CD14-positive monocyte (primary cell): Measurements from ENCODE around the gene EEF1AKMT2. TPM values are rescaled to one million over a fixed set of nuclear protein-coding genes. Genes with fewer than 3 reads are reported as not detected.
A peak's percentile ranks its signal among the peaks of the same experiment; 100 is the strongest.

ENCODE experiments used
- DNase-seq, 3 donors: peaks; one replicate each; pipeline ENCODE4 v3.0.0-alpha.2; 2011 to 2022
- H2AFZ ChIP-seq: 2 replicates; pipeline ENCODE4 v1.6.0; 2012; ENCODE audit warnings: mild to moderate bottlenecking, low read depth, low read length, inconsistent platforms; ENCODE audit not compliant: insufficient read depth, poor library complexity, severe bottlenecking
- H3K27ac ChIP-seq, 2 donors: 1 replicate in 1 of 2; 2 replicates in 1 of 2; pipeline ENCODE4 v1.5.1; 2012 to 2013; ENCODE audit warnings: low read length in 2 of 2, control low read depth in 1 of 2, inconsistent platforms in 1 of 2, low read depth in 1 of 2, mild to moderate bottlenecking in 1 of 2
- H3K27me3 ChIP-seq, 2 donors: one replicate each; pipeline versions ENCODE4 v1.6.0 to v1.6.1; 2011 to 2013; ENCODE audit warnings: low read length in 2 of 2; ENCODE audit not compliant: control insufficient read depth in 2 of 2, insufficient read depth in 2 of 2
- H3K36me3 ChIP-seq, 2 donors: replicated peaks in 1 of 2; 1 replicate in 1 of 2; 2 replicates in 1 of 2; pipeline versions ENCODE4 v1.5.1 to v1.6.1; 2012 to 2013; ENCODE audit warnings: low read length in 2 of 2, control low read depth in 1 of 2, inconsistent platforms in 1 of 2, mild to moderate bottlenecking in 1 of 2; ENCODE audit not compliant: insufficient read depth in 2 of 2, control insufficient read depth in 1 of 2
- H3K4me1 ChIP-seq, 2 donors: 1 replicate in 1 of 2; 2 replicates in 1 of 2; pipeline versions ENCODE4 v1.5.1 to v1.6.1; 2012 to 2013; ENCODE audit warnings: low read length in 2 of 2, control low read depth in 1 of 2, inconsistent platforms in 1 of 2, mild to moderate bottlenecking in 1 of 2, moderate library complexity in 1 of 2; ENCODE audit not compliant: insufficient read depth in 2 of 2, control insufficient read depth in 1 of 2
- H3K4me2 ChIP-seq: replicated peaks from 2 replicates; pipeline ENCODE3; 2012; ENCODE audit warnings: low read length, moderate library complexity, mild to moderate bottlenecking; ENCODE audit not compliant: poor library complexity, severe bottlenecking; ENCODE audit errors: extremely low read depth
- H3K4me3 ChIP-seq, 3 experiments: fragments of 200-600 bp in 1 of 3; sonication (generic) in 1 of 3; replicated peaks in 1 of 3; 1 replicate in 2 of 3; 2 replicates in 1 of 3; pipeline ENCODE4 v1.5.1; 2011 to 2013; ENCODE audit warnings: low read length in 3 of 3, mild to moderate bottlenecking in 3 of 3, control low read depth in 2 of 3, low read depth in 2 of 3, inconsistent platforms in 1 of 3, moderate library complexity in 1 of 3
- H3K79me2 ChIP-seq: 2 replicates; pipeline ENCODE4 v1.6.0; 2012; ENCODE audit warnings: mild to moderate bottlenecking, control low read depth, inconsistent platforms, low read length, moderate library complexity; ENCODE audit not compliant: insufficient read depth
- H3K9ac ChIP-seq: 2 replicates; pipeline ENCODE4 v1.6.0; 2017; ENCODE audit warnings: low read length, mild to moderate bottlenecking; ENCODE audit not compliant: insufficient read depth, poor library complexity, severe bottlenecking
- H3K9me3 ChIP-seq, 2 donors: replicated peaks in 1 of 2; 1 replicate in 1 of 2; 2 replicates in 1 of 2; pipeline versions ENCODE4 v1.5.1 to v1.6.1; 2012 to 2013; ENCODE audit warnings: low read length in 2 of 2, control low read depth in 1 of 2; ENCODE audit not compliant: control insufficient read depth in 1 of 2, insufficient read depth in 1 of 2
- H4K20me1 ChIP-seq: 2 replicates; pipeline ENCODE4 v1.6.0; 2012; ENCODE audit warnings: mild to moderate bottlenecking, low read length, control low read depth, moderate library complexity; ENCODE audit not compliant: insufficient read depth
- H3K27ac Mint-ChIP-seq, 7 donors: one replicate each; pipeline ENCODE4 v1.8.0; 2020; ENCODE audit warnings: mild to moderate bottlenecking in 7 of 7, mixed read lengths in 7 of 7, moderate library complexity in 6 of 7, inconsistent platforms in 2 of 7
- H3K27me3 Mint-ChIP-seq, 3 donors: one replicate each; pipeline ENCODE4 v1.8.0; 2021 to 2022; ENCODE audit warnings: low read depth in 3 of 3, mild to moderate bottlenecking in 3 of 3, mixed read lengths in 3 of 3, moderate library complexity in 3 of 3, inconsistent platforms in 1 of 3
- H3K36me3 Mint-ChIP-seq, 2 donors: one replicate each; pipeline ENCODE4 v1.8.0; 2020; ENCODE audit warnings: mixed read lengths in 2 of 2, inconsistent platforms in 1 of 2, mild to moderate bottlenecking in 1 of 2
- H3K4me1 Mint-ChIP-seq: one replicate; pipeline ENCODE4 v1.8.0; 2020; ENCODE audit warnings: mild to moderate bottlenecking, mixed read lengths
- H3K4me3 Mint-ChIP-seq, 2 donors: one replicate each; pipeline ENCODE4 v1.8.0; 2020; ENCODE audit warnings: mild to moderate bottlenecking in 2 of 2, mixed read lengths in 2 of 2, moderate library complexity in 1 of 2
- H3K9me3 Mint-ChIP-seq, 7 donors: one replicate each; pipeline ENCODE4 v1.8.0; 2020 to 2022; ENCODE audit warnings: mixed read lengths in 7 of 7, mild to moderate bottlenecking in 6 of 7, moderate library complexity in 6 of 7, inconsistent platforms in 2 of 7
- CTCF ChIP-seq: fragments of 200-600 bp; IDR thresholded peaks from one replicate; pipeline ENCODE4 v1.8.0; 2022; ENCODE audit warnings: antibody characterized with exemption, mild to moderate bottlenecking
- WGBS: methylation state at CpG from one replicate; pipeline ENCODE4 v1.1.5; 2013; ENCODE audit warnings: missing lambda C conversion rate; ENCODE audit not compliant: insufficient coverage; 5-methylcytosine and 5-hydroxymethylcytosine counted together
- intact Hi-C, 2 donors: fragments of 100-400 bp; cut with micrococcal nuclease; formaldehyde crosslinking; loops; one replicate each; pipeline versions ENCODE4 v1.15.0 to v1.15.1; 2023
- polyA plus RNA-seq, 3 donors: library from polyadenylated mRNA; depleted of rRNA in 1 of 3; unstranded in 2 of 3; stranded (reverse) in 1 of 3; fragments of 300-500 nt in 2 of 3; fragments of >200 nt in 1 of 3; fragmentation: Illumina TruSeq in 2 of 3; gene quantifications; 1 replicate in 2 of 3; 2 replicates in 1 of 3; pipeline ENCODE4 v1.2.3, GENCODE V29; 2012 to 2021

EEF1AKMT2 gene
- polyA plus RNA-seq, 3 donors: 7.6 to 13.6 (median 8.2) TPM

- Mint-ChIP-seq H3K27ac (peak overlapping the region; percentile 91 to 98 (median 94)), H3K27me3 (no peaks in the 10 kb centered on the region), H3K4me1 (peaks cover 75% of the 10 kb centered on the region), H3K4me3 (peak overlapping the region; percentile 29 to 37), H3K36me3 (peaks cover 35 to 38% of the 10 kb centered on the region in 2 donors), H3K9me3 (no peaks in the 10 kb centered on the region)
- peak; percentile 33 to 63 (median 58) for DNase-seq
- Histone ChIP-seq H3K9ac (peak overlapping the region; percentile 38), H3K4me2 (peak overlapping the region; percentile 58), H3K9me3 (no peaks in the 10 kb centered on the region), H3K4me1 (peaks cover 76 to 80% of the 10 kb centered on the region in 2 donors), H3K36me3 (peaks cover 0 to 24% of the 10 kb centered on the region in 2 donors), H2AFZ (no peak overlapping the region), H3K4me3 (peak overlapping the region in 1 of 3 experiments; percentile 50), H3K27me3 (no peaks in the 10 kb centered on the region), H3K27ac (peak overlapping the region; percentile 83 to 97), H4K20me1 (peaks cover 81% of the 10 kb centered on the region), H3K79me2 (peaks cover 78% of the 10 kb centered on the region)
- no peak for TF ChIP-seq CTCF
- 49% methylated on average over 6 of the region's 8 CpGs for WGBS
- intact Hi-C loops: loop anchor here in 1 of 2 donors (2.0 kb wide), 2 partner anchors 18 to 82 kb away; no protein-coding TSS in a partner anchor
Measured at GRCh38 chr10:124722798-124723783, 68.6 kb downstream of the EEF1AKMT2 start.

DNA sequence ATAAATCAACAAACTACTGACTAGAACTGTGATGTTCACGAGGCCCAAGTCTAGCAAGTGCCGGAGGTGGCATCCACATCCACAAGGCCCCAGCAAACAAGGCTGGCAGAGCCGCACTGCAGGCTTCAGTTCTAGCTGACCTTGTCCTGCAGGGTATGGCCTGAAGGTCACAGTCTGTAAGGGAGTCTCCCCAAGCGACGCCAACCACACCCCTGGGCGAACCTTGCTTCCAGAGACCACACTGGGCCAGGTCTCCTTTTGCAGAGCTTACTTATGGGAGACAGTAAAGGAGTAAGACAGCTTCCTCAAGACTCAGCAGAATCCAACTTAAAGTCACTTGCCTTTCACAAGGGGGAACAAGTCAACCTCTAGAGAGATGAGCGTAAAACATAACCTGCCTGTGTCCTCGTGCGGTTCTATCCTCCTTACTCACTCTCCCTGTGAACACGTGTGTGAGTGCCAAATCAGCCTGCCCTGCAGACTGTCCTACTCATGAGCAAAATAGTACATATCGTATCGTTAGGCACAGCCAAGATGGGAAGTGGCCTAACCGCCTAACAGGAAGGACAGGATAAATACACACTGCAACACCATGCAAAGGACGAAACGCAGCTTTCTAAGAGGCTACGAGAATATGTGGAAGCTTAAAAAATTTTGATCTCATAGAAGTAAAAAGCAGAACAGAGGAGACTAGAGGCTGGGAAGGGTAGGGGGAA, 70.2 kb downstream of the EEF1AKMT2 start:
- no peaks in the 10 kb centered on the region for H3K9me3 ChIP-seq
- peaks cover 0 to 24% of the 10 kb centered on the region in 2 donors for H3K36me3 ChIP-seq
- Mint-ChIP-seq H3K9me3 (no peaks in the 10 kb centered on the region), H3K4me1 (peaks cover 82% of the 10 kb centered on the region), H3K4me3 (peak overlapping the region; percentile 37 to 56), H3K36me3 (peaks cover 40 to 44% of the 10 kb centered on the region in 2 donors), H3K27ac (peak overlapping the region; percentile 92 to 99 (median 96)), H3K27me3 (peaks cover 0 to 1% (median 0%) of the 10 kb centered on the region in 3 donors)
- no peaks in the 10 kb centered on the region for H3K27me3 ChIP-seq
- H3K9ac ChIP-seq: peak overlapping the region; percentile 47
- peak overlapping the region in 1 of 3 experiments; percentile 50 for H3K4me3 ChIP-seq
- peaks cover 77% of the 10 kb centered on the region for H3K79me2 ChIP-seq
- no peak for TF ChIP-seq CTCF
- intact Hi-C loops: loop anchor here (2.0 kb wide), 3 partner anchors 15 to 81 kb away; no protein-coding TSS in a partner anchor
- DNase-seq: peak; percentile 87 to 91 (median 90)
- WGBS: 32% methylated on average over 9 of the region's 16 CpGs
- H3K4me1 ChIP-seq: peaks cover 81 to 84% of the 10 kb centered on the region in 2 donors
- H3K27ac ChIP-seq: peak overlapping the region; percentile 97 to 98
- H2AFZ ChIP-seq: no peak overlapping the region
- H3K4me2 ChIP-seq: peak overlapping the region; percentile 58
- peaks cover 81% of the 10 kb centered on the region for H4K20me1 ChIP-seq
